Breast epithelium (tissue), 3 donors: ENCODE data around the gene GPR3.

Experiments used
- POLR2AphosphoS5 ChIP-seq, 3 donors: sonication (generic); formaldehyde crosslinking; IDR thresholded peaks; one replicate each; pipeline ENCODE4 v1.6.1; 2017; ENCODE audit warnings: antibody characterized with exemption in 3 of 3
- TF ChIP-seq, protein P1 (sequence below), 3 donors: fragments of 450-650 bp; IDR thresholded peaks; one replicate each; pipeline ENCODE4 v1.5.1; 2016 to 2017; ENCODE audit warnings: antibody characterized with exemption in 3 of 3, mild to moderate bottlenecking in 3 of 3, moderate library complexity in 3 of 3

DNA sequence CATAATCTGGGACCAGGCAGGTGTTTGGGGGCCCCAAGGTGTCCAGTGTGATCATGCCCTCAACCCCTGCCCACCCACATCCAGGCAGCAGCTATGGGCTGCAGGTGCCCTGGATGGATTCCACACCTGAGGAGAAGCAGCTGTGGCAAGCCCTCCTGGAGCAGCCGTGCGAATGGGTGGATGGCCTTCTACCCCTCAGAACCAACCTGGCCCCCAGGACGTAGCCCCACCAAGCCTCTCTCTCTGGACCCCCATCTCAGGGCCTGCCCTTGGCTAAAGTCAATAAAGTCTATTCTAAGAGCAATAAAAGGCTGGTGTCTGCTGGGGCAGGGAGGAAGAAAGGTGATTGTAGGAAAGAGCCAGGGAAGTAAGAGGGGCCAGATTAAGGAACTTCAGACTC lies 38.8 kb upstream of the GPR3 start:
- TF ChIP-seq, protein P1, sequence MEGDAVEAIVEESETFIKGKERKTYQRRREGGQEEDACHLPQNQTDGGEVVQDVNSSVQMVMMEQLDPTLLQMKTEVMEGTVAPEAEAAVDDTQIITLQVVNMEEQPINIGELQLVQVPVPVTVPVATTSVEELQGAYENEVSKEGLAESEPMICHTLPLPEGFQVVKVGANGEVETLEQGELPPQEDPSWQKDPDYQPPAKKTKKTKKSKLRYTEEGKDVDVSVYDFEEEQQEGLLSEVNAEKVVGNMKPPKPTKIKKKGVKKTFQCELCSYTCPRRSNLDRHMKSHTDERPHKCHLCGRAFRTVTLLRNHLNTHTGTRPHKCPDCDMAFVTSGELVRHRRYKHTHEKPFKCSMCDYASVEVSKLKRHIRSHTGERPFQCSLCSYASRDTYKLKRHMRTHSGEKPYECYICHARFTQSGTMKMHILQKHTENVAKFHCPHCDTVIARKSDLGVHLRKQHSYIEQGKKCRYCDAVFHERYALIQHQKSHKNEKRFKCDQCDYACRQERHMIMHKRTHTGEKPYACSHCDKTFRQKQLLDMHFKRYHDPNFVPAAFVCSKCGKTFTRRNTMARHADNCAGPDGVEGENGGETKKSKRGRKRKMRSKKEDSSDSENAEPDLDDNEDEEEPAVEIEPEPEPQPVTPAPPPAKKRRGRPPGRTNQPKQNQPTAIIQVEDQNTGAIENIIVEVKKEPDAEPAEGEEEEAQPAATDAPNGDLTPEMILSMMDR (IDR thresholded peaks at IDR 0.05), result no peak
- TF ChIP-seq POLR2AphosphoS5 (IDR thresholded peaks at IDR 0.05), result no peak
